Globus pallidus (tissue), 1 donor: Measurements from ENCODE around the gene S100A13.
A peak's percentile ranks its signal among the peaks of the same experiment; 100 is the strongest.
"Not testable (repeated sequence)": the region's sequence is repeated elsewhere in the genome, so short reads cannot be mapped to it uniquely, and the experiment has no call there.

ENCODE experiments used
- DNase-seq: peaks from one replicate; pipeline ENCODE4 v3.0.0-alpha.2; 2015; ENCODE audit warnings: low spot score

The S100A13 gene

GRCh38 chr1:153626904-153627714 is at the start of gene S100A13:
Gene S100A13, minus strand, starts transcription at chr1:153627505. Its CDS starts 1,033 bp downstream, at chr1:153626472.
- DNase-seq, result peak; percentile 73

- DNase-seq, result no peak
Measured at GRCh38 chr1:153673511-153673910, 46.2 kb upstream of the S100A13 start.

GRCh38 chr1:153671628-153672353 is 44.5 kb upstream of the S100A13 start:
- DNase-seq, result not testable (repeated sequence)

- DNase-seq, result peak; percentile 99
Measured at GRCh38 chr1:153670859-153671627, 43.7 kb upstream of the S100A13 start, which contains the start of gene ILF2. Gene ILF2, minus strand, starts transcription at chr1:153670993. Its CDS starts 71 bp downstream, at chr1:153670922.

- DNase-seq, result no peak
Measured at GRCh38 chr1:153670257-153670858, 43.1 kb upstream of the S100A13 start.

GRCh38 chr1:153669606-153670005 is 42.3 kb upstream of the S100A13 start:
- DNase-seq, result no peak

GRCh38 chr1:153668672-153669071 is 41.4 kb upstream of the S100A13 start:
- DNase-seq, result not testable (repeated sequence)

GRCh38 chr1:153667439-153667838 is 40.1 kb upstream of the S100A13 start:
- no peak for DNase-seq

GRCh38 chr1:153663211-153663610 is 35.9 kb upstream of the S100A13 start:
- no peak for DNase-seq

GRCh38 chr1:153662269-153662668 is 35.0 kb upstream of the S100A13 start:
- no peak for DNase-seq

- DNase-seq, result no peak
Measured at GRCh38 chr1:153661111-153661708, 33.9 kb upstream of the S100A13 start.

- no peak for DNase-seq
Measured at GRCh38 chr1:153659656-153660055, 32.4 kb upstream of the S100A13 start.

GRCh38 chr1:153659175-153659534 is 31.9 kb upstream of the S100A13 start:
- no peak for DNase-seq

GRCh38 chr1:153658400-153659174 is 31.3 kb upstream of the S100A13 start, which contains the start of gene SNAPIN:
Gene SNAPIN, plus strand, starts transcription at chr1:153658703. Its CDS starts 41 bp downstream, at chr1:153658744.
- DNase-seq, result peak; percentile 90

- no peak for DNase-seq
Measured at GRCh38 chr1:153655333-153655732, 28.0 kb upstream of the S100A13 start.

GRCh38 chr1:153652805-153653500 is 25.6 kb upstream of the S100A13 start:
- DNase-seq, result no peak

- no peak for DNase-seq
Measured at GRCh38 chr1:153651771-153652170, 24.5 kb upstream of the S100A13 start.

- peak; percentile 88 for DNase-seq
Measured at GRCh38 chr1:153649863-153650235, 22.5 kb upstream of the S100A13 start.

- no peak for DNase-seq
Measured at GRCh38 chr1:153649137-153649862, 22.0 kb upstream of the S100A13 start.
